Neuronal stem cell (in vitro differentiated cells): Measurements from ENCODE around the gene PCBP4.

Experiments
- DNase-seq: peaks from one replicate; pipeline ENCODE4 v3.0.0-alpha.2; 2013; ENCODE audit warnings: low spot score
- H2AFZ ChIP-seq: one replicate; pipeline ENCODE4 v1.6.1; 2013; ENCODE audit warnings: mild to moderate bottlenecking, low read length, inconsistent platforms
- H2AK5ac ChIP-seq: 2 replicates; pipeline ENCODE4 v1.6.1; 2013; ENCODE audit warnings: low read depth, mild to moderate bottlenecking, inconsistent platforms, low read length, moderate library complexity, mixed read lengths
- H2BK120ac ChIP-seq: 2 replicates; pipeline ENCODE4 v1.6.1; 2013; ENCODE audit warnings: low read depth, mild to moderate bottlenecking, inconsistent platforms, low read length, moderate library complexity, mixed read lengths
- H2BK12ac ChIP-seq: one replicate; pipeline ENCODE4 v1.6.1; 2013; ENCODE audit warnings: low read length, inconsistent platforms
- H2BK15ac ChIP-seq: 2 replicates; pipeline ENCODE4 v1.6.1; 2013; ENCODE audit warnings: mild to moderate bottlenecking, low read length, inconsistent platforms, mixed read lengths
- H2BK5ac ChIP-seq: one replicate; pipeline ENCODE4 v1.6.1; 2013; ENCODE audit warnings: inconsistent platforms, mild to moderate bottlenecking, low read length, moderate library complexity
- H3K14ac ChIP-seq: one replicate; pipeline ENCODE4 v1.6.1; 2013; ENCODE audit warnings: low read length, inconsistent platforms
- H3K18ac ChIP-seq: 2 replicates; pipeline ENCODE4 v1.6.1; 2013; ENCODE audit warnings: low read length, inconsistent platforms
- H3K23ac ChIP-seq: 2 replicates; pipeline ENCODE4 v1.6.1; 2013; ENCODE audit warnings: low read depth, mild to moderate bottlenecking, mixed read lengths, low read length, inconsistent platforms; ENCODE audit not compliant: poor library complexity
- H3K27ac ChIP-seq: replicated peaks from 3 replicates; pipeline ENCODE4 v1.5.1; 2013; ENCODE audit warnings: low read length, inconsistent platforms
- H3K27me3 ChIP-seq, 3 experiments: 2 replicates each; pipeline ENCODE4 v1.6.1; 2013; ENCODE audit warnings: low read length in 3 of 3, mild to moderate bottlenecking in 2 of 3, inconsistent platforms in 1 of 3, low read depth in 1 of 3, mixed read lengths in 1 of 3, moderate library complexity in 1 of 3; ENCODE audit not compliant: control insufficient read depth in 3 of 3, insufficient read depth in 3 of 3
- H3K36me3 ChIP-seq, 2 donors: replicated peaks in 1 of 2; 2 replicates each; pipeline ENCODE4 v1.6.1; 2013; ENCODE audit warnings: low read length in 2 of 2; ENCODE audit not compliant: control insufficient read depth in 2 of 2, insufficient read depth in 2 of 2
- H3K4ac ChIP-seq: 2 replicates; pipeline ENCODE4 v1.6.1; 2013; ENCODE audit warnings: inconsistent platforms, mild to moderate bottlenecking, low read length, moderate library complexity
- H3K4me1 ChIP-seq, 2 donors: 1 replicate in 1 of 2; 2 replicates in 1 of 2; pipeline ENCODE4 v1.6.1; 2013; ENCODE audit warnings: low read length in 2 of 2, low read depth in 1 of 2; ENCODE audit not compliant: control insufficient read depth in 2 of 2, insufficient read depth in 1 of 2
- H3K4me2 ChIP-seq: one replicate; pipeline ENCODE4 v1.6.1; 2013; ENCODE audit warnings: mild to moderate bottlenecking, low read length, inconsistent platforms; ENCODE audit not compliant: insufficient read depth, poor library complexity, severe bottlenecking
- H3K4me3 ChIP-seq, 2 donors: 2 replicates each; pipeline ENCODE4 v1.5.1; 2013; ENCODE audit warnings: low read length in 2 of 2, mild to moderate bottlenecking in 2 of 2, inconsistent platforms in 1 of 2, moderate library complexity in 1 of 2
- H3K79me1 ChIP-seq: one replicate; pipeline ENCODE4 v1.6.1; 2013; ENCODE audit warnings: low read depth, mild to moderate bottlenecking, inconsistent platforms, low read length, moderate library complexity
- H3K9ac ChIP-seq: one replicate; pipeline ENCODE4 v1.6.1; 2013; ENCODE audit warnings: mild to moderate bottlenecking, low read depth, low read length, inconsistent platforms; ENCODE audit not compliant: poor library complexity
- H3K9me3 ChIP-seq, 2 donors: replicated peaks in 1 of 2; 2 replicates each; pipeline versions ENCODE3 to v1.6.1; 2013; ENCODE audit warnings: low read length in 2 of 2, mild to moderate bottlenecking in 2 of 2, inconsistent platforms in 1 of 2, low read depth in 1 of 2, mixed read lengths in 1 of 2, moderate library complexity in 1 of 2; ENCODE audit not compliant: control insufficient read depth in 2 of 2, insufficient read depth in 1 of 2
- H4K8ac ChIP-seq: one replicate; pipeline ENCODE4 v1.6.1; 2013; ENCODE audit warnings: low read depth, mild to moderate bottlenecking, inconsistent platforms, low read length, moderate library complexity
- H4K91ac ChIP-seq: one replicate; pipeline ENCODE4 v1.6.1; 2013; ENCODE audit warnings: low read length, low read depth, mild to moderate bottlenecking, inconsistent platforms; ENCODE audit not compliant: poor library complexity
- WGBS, 2 donors: extraction: QIAGEN DNeasy Blood & Tissue Kit; methylation state at CpG; one replicate each; pipeline ENCODE4 v1.1.7; 2013; ENCODE audit warnings: missing lambda C conversion rate in 2 of 2, mixed read lengths in 1 of 2; ENCODE audit not compliant: insufficient read length in 2 of 2, insufficient replicate concordance in 1 of 2; ENCODE audit errors: extremely low coverage in 2 of 2; 5-methylcytosine and 5-hydroxymethylcytosine counted together

Gene PCBP4

DNA sequence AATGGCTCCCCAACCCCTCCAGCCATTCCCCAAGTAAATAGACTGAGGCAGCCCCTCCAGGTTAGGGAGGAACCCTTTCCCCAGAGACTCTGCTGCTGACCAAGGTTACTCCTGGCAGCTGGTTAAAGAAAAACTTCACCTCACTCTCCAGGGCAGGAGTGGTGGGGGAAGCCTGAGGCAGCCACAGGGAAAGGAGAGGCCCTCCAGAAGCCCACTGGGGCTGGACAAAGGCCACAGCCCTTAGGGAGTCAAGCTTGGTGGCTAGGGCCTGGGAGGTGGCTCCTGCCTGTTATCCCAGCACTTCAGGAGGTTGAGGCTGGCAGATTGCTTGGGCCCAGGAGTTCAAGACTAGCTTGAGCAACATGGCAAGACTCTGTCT lies 17.0 kb upstream of the PCBP4 start:
- Histone ChIP-seq H3K18ac (no peak overlapping the region), H4K91ac (no peak overlapping the region), H3K4me1 (peaks cover 13 to 16% of the 10 kb centered on the region in 2 donors), H4K8ac (no peak overlapping the region), H3K27me3 (no peaks in the 10 kb centered on the region), H2BK5ac (peak overlapping the region; percentile 6), H3K4me3 (peak overlapping the region in 1 of 2 donors; percentile 54), H3K4me2 (no peak overlapping the region), H3K23ac (no peak overlapping the region), H3K14ac (no peak overlapping the region), H2BK12ac (no peak overlapping the region), H3K9ac (peak overlapping the region; percentile 70), H3K27ac (no peak overlapping the region), H2BK15ac (peak overlapping the region; percentile 91), H2BK120ac (no peak overlapping the region), H2AFZ (no peak overlapping the region), H3K36me3 (peaks cover 3 to 9% of the 10 kb centered on the region in 2 donors), H2AK5ac (peak overlapping the region; percentile 99), H3K4ac (no peak overlapping the region), H3K79me1 (peaks cover 6% of the 10 kb centered on the region), H3K9me3 (no peaks in the 10 kb centered on the region)
- DNase-seq = no peak

GRCh38 chr3:51983578-51984268 lies 16.5 kb upstream of the PCBP4 start:
- H2AFZ ChIP-seq = peak overlapping the region; percentile 96
- no peaks in the 10 kb centered on the region for H3K27me3 ChIP-seq
- no peak overlapping the region for H4K91ac ChIP-seq
- DNase-seq = no peak
- peaks cover 5% of the 10 kb centered on the region for H3K79me1 ChIP-seq
- peak overlapping the region; percentile 97 for H3K23ac ChIP-seq
- peak overlapping the region; percentile 91 for H2BK15ac ChIP-seq
- peaks cover 13 to 16% of the 10 kb centered on the region in 2 donors for H3K4me1 ChIP-seq
- H3K14ac ChIP-seq = no peak overlapping the region
- H3K4ac ChIP-seq = peak overlapping the region; percentile 84
- no peak overlapping the region for H2BK120ac ChIP-seq
- WGBS, 2 donors = no CpG with 5 or more reads among the region's 22 CpGs
- peak overlapping the region; percentile 51 to 54 for H3K4me3 ChIP-seq
- H2BK5ac ChIP-seq = peak overlapping the region; percentile 55
- peak overlapping the region; percentile 87 for H3K4me2 ChIP-seq
- H3K27ac ChIP-seq = peak overlapping the region; percentile 90
- no peak overlapping the region for H2BK12ac ChIP-seq
- H2AK5ac ChIP-seq = peak overlapping the region; percentile 99
- peak overlapping the region; percentile 89 for H3K18ac ChIP-seq
- H4K8ac ChIP-seq = no peak overlapping the region
- H3K9ac ChIP-seq = peak overlapping the region; percentile 80
- H3K36me3 ChIP-seq = peaks cover 3 to 9% of the 10 kb centered on the region in 2 donors
- H3K9me3 ChIP-seq = no peaks in the 10 kb centered on the region

GRCh38 chr3:51982838-51983577 lies 15.8 kb upstream of the PCBP4 start, which contains the start of gene ACY1:
Gene ACY1, plus strand, starts transcription at chr3:51983535. Its CDS starts 530 bp downstream, at chr3:51984065.
- peak within 1 kb of the TSS; percentile 97 for H3K23ac ChIP-seq
- H3K4me1 ChIP-seq = peaks cover 11 to 13% of the 10 kb centered on the region in 2 donors
- peak within 1 kb of the TSS; percentile 69 for H4K91ac ChIP-seq
- H2AFZ ChIP-seq = peak within 1 kb of the TSS; percentile 96
- no CpG with 5 or more reads among the region's 68 CpGs for WGBS, 2 donors
- peak within 1 kb of the TSS; percentile 51 to 54 for H3K4me3 ChIP-seq
- H3K18ac ChIP-seq = peak within 1 kb of the TSS; percentile 89
- H3K9me3 ChIP-seq = no peaks in the 10 kb centered on the region
- peaks cover 3% of the 10 kb centered on the region for H3K79me1 ChIP-seq
- peak within 1 kb of the TSS; percentile 94 for H3K9ac ChIP-seq
- peak within 1 kb of the TSS; percentile 90 for H3K27ac ChIP-seq
- no peaks in the 10 kb centered on the region for H3K27me3 ChIP-seq
- H2BK12ac ChIP-seq = peak within 1 kb of the TSS; percentile 8
- H3K4ac ChIP-seq = peak within 1 kb of the TSS; percentile 84
- peak; percentile 87 for DNase-seq
- H2BK5ac ChIP-seq = peak within 1 kb of the TSS; percentile 55
- H2AK5ac ChIP-seq = peak within 1 kb of the TSS; percentile 99
- H2BK120ac ChIP-seq = peak within 1 kb of the TSS; percentile 21
- peak within 1 kb of the TSS; percentile 49 for H3K14ac ChIP-seq
- peak within 1 kb of the TSS; percentile 87 for H3K4me2 ChIP-seq
- H3K36me3 ChIP-seq = peaks cover 3 to 9% of the 10 kb centered on the region in 2 donors
- peak within 1 kb of the TSS; percentile 91 for H2BK15ac ChIP-seq
- no peak within 1 kb of the TSS for H4K8ac ChIP-seq

- Histone ChIP-seq H3K18ac (peak overlapping the region; percentile 89), H3K4me3 (peak overlapping the region; percentile 51 to 54), H4K8ac (no peak overlapping the region), H2BK5ac (no peak overlapping the region), H3K4ac (no peak overlapping the region), H2BK120ac (peak overlapping the region; percentile 21), H3K4me1 (peaks cover 11 to 13% of the 10 kb centered on the region in 2 donors), H3K36me3 (peaks cover 3 to 9% of the 10 kb centered on the region in 2 donors), H3K79me1 (peaks cover 3% of the 10 kb centered on the region), H2AK5ac (peak overlapping the region; percentile 16), H3K27ac (peak overlapping the region; percentile 90), H3K14ac (peak overlapping the region; percentile 49), H2AFZ (peak overlapping the region; percentile 96), H2BK15ac (peak overlapping the region; percentile 19), H4K91ac (peak overlapping the region; percentile 69), H3K9me3 (no peaks in the 10 kb centered on the region), H3K23ac (peak overlapping the region; percentile 97), H2BK12ac (peak overlapping the region; percentile 8), H3K4me2 (peak overlapping the region; percentile 87), H3K9ac (peak overlapping the region; percentile 94), H3K27me3 (no peaks in the 10 kb centered on the region)
- no peak for DNase-seq
- WGBS, 2 donors = no CpG with 5 or more reads among the region's 4 CpGs
These were observed 15.1 kb upstream of the PCBP4 start for GRCh38 chr3:51982352-51982837.
